Stimulated activated CD4-positive, alpha-beta T cell treated with anti-CD3 and anti-CD28 coated beads, TNF-alpha, amount 100 ng/mL, for 1 hour (primary cell): Measurements from ENCODE around the gene ADD1.

Experiments
- DNase-seq, 3 donors: peaks; one replicate each; pipeline ENCODE4 v3.0.0-alpha.2; 2020; ENCODE audit warnings: low read depth in 3 of 3, low spot score in 1 of 3

ADD1 gene

GRCh38 chr4:2858451-2859217 lies 15.0 kb downstream of the ADD1 start:
- DNase-seq = no peak

GRCh38 chr4:2859514-2859913 lies 15.9 kb downstream of the ADD1 start:
- DNase-seq = no peak

GRCh38 chr4:2860391-2861348 lies 17.0 kb downstream of the ADD1 start:
- DNase-seq = no peak

GRCh38 chr4:2861631-2862436 lies 18.2 kb downstream of the ADD1 start:
- no peak for DNase-seq

GRCh38 chr4:2862528-2862927 lies 18.9 kb downstream of the ADD1 start:
- no peak for DNase-seq

GRCh38 chr4:2863649-2864048 lies 20.0 kb downstream of the ADD1 start:
- no peak for DNase-seq

- DNase-seq = no peak
Measured at GRCh38 chr4:2865196-2865780, 21.6 kb downstream of the ADD1 start.

GRCh38 chr4:2866160-2866861 lies 22.7 kb downstream of the ADD1 start:
- no peak for DNase-seq

- DNase-seq = no peak
Measured at GRCh38 chr4:2866891-2867290, 23.2 kb downstream of the ADD1 start.

GRCh38 chr4:2867758-2868491 lies 24.3 kb downstream of the ADD1 start:
- no peak for DNase-seq

GRCh38 chr4:2868877-2869487 lies 25.3 kb downstream of the ADD1 start:
- no peak for DNase-seq

- no peak for DNase-seq
Measured at GRCh38 chr4:2869659-2870058, 26.0 kb downstream of the ADD1 start.

GRCh38 chr4:2870082-2870481 lies 26.4 kb downstream of the ADD1 start:
- DNase-seq = no peak

GRCh38 chr4:2871466-2871865 lies 27.8 kb downstream of the ADD1 start:
- DNase-seq = no peak

- DNase-seq = no peak
Measured at GRCh38 chr4:2871911-2872310, 28.3 kb downstream of the ADD1 start.

- no peak for DNase-seq
Measured at GRCh38 chr4:2873329-2873728, 29.7 kb downstream of the ADD1 start.

- DNase-seq = no peak
Measured at GRCh38 chr4:2874861-2875260, 31.2 kb downstream of the ADD1 start.

- no peak for DNase-seq
Measured at GRCh38 chr4:2875556-2875955, 31.9 kb downstream of the ADD1 start.

GRCh38 chr4:2878346-2878745 lies 34.7 kb downstream of the ADD1 start:
- no peak for DNase-seq
